Measurements from ENCODE around the gene WNT8B.
A peak's percentile ranks its signal among the peaks of the same experiment; 100 is the strongest.

Gene WNT8B

DNA sequence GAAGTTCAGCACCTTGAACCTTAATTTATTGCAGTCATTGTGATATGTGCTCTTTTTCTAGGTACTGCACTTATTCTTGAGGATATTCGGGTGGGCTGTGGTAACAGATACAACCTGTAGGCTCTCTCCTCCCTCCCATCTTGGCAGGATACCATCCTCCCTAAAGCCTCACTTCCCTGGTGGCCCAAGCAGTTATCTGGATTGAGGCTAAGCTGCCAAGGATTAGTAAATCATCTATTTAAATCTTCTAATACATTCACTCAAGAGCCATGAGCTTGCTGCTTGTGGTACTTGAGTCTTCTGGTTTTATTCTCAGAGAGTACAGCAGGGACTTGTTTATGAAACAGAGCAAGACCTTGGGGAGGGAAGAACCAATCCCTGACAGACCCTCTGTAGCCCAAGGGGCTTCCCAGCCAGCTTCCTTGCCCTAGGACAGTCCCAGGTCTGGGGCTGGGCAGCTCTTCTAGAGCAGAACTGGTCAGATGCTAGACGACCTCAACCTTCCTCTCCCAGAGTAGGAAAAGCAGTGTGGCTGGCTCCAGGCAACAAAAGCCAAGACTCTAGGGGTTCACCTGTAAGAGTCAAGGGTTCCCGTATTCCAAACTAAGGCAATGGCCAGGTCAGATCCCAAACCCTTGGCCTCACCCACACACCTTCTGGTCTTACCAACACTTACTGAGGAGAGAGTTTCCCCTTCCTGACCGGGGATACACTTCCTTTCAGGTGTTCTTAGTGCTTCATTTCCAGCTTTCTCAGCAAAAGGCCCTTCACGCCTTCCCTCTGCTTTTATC lies 21.3 kb downstream of the WNT8B start:
- no peak for DNase-seq

GRCh38 chr10:100485366-100485765 lies 22.6 kb downstream of the WNT8B start:
- DNase-seq, result no peak

GRCh38 chr10:100485801-100486495 lies 23.1 kb downstream of the WNT8B start:
- DNase-seq, result no peak

DNA sequence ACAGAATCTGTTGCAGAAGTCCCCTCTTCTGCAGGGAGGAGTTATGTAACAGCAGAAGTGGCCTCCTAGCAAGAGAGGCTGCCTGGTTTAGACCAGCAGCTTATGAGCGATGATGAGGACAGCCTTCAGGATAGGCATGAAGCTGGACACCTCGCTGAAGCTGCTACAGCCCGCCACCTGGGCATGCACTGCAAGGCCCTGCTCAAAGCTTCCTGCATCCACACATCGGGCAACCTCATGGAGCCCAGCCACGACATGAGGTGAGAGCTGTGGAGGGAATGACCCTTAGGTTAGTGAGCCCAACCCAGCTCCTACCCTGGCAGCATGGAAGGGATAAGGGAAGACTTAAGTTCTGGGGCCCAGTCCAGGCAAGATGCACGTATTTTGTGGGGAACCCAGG lies 24.7 kb downstream of the WNT8B start:
- DNase-seq, result no peak

- DNase-seq, result no peak
These were observed 26.6 kb downstream of the WNT8B start for GRCh38 chr10:100489396-100489795.

GRCh38 chr10:100490531-100490930 lies 27.7 kb downstream of the WNT8B start:
- no peak for DNase-seq

DNA sequence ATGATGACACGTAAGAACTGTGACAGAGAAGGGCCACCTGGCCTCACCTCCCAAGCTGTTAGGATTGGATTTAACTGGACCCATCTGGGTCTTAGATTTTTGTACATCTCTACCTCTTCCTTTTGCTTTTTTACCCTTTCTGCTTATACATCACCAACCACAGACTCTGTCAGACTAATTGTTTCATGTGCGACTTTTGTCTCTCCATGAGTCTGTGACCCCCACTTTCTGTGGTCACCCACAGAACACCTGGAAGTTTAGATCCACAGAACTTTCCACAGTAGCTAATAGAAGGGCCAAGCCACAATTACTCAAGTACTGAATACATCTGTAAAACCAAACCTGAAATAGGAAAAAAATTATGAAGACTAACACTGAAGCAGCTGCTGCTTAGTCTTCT lies 33.8 kb downstream of the WNT8B start:
- DNase-seq, result no peak

- no peak for DNase-seq
These were observed 35.2 kb downstream of the WNT8B start for GRCh38 chr10:100498059-100498458.

DNA sequence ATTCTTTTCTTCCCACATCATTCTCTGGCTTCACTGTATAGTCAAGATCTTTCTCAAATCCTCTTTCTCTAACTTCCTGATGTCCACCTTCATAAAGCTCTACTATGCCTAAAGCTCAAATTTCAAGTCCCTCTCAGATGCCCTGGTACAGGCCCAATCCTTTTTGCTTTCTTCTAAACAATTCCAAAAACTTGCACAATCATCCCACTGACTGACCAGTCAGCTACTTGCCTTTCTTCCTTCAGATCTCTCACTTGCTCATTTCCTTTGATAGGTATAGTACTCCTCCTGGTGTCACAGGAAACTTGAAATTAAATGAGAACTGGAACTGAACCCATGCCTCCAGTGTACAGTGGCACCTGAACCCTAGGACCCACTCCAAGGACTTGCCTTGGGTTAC lies 38.6 kb downstream of the WNT8B start:
- DNase-seq, result no peak

DNA sequence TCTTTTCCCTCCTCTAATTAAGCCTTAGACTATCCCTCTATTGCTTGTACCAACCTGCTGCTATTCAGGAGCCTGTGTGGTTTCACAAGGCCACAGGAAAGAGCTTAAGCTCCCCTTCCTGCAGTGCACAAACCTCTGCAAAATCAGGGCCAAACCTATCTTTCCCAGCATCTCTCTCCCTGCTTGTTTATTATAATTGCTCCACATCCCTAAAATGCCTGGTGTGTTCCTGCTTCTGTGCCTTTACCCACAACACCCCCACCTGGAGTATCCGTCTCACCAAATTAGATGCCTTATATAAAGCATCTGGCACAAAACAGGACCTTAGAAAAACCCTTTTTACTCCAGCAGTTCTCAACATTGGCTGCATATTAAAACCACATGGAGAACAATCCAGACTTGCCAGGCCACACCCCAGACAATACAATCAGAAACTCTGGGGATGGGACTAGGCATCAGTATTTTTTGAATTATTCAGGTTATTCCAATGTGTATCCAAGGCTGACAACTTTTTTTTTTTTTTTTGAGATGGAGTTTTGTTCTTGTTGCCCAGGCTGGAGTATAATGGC lies 40.2 kb downstream of the WNT8B start:
- DNase-seq, result no peak

DNA sequence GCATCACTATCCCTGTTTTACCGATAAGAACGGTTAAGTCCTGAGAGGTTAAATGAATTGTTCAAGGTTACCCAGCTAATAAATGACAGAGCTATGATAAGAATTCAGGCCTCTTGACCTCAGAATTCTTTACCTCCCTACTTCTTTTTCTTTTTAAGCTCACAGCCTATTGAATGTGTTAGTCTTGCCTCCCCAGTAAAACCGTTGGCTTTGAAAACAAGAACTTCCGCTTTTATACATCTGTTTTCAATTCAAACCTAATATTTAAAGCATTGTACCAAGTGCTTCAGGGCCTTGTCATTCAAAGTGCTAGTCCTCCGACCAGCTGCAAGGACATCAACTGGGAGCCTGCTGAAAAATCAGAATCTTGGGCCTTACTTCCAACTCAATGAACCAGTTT lies 41.3 kb downstream of the WNT8B start:
- no peak for DNase-seq

DNA sequence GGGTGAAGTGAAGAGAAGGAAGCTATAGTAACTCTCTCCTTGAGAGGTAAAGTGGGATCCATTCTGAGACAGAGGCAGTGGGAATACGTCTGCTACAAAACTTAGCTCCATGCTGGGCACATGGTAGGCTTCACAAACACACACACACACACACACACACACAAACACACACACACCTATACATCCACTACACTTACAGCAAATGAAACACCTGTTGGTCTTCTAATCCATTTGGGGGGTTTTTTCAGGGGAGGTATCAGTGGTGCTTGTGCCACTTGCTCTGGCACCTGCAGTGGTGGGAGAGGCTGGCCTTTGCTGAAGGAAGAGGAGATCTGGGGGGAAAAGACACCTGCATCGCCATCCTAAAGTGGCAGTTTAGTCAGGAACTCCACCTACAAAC lies 42.4 kb downstream of the WNT8B start:
- DNase-seq, result no peak

DNA sequence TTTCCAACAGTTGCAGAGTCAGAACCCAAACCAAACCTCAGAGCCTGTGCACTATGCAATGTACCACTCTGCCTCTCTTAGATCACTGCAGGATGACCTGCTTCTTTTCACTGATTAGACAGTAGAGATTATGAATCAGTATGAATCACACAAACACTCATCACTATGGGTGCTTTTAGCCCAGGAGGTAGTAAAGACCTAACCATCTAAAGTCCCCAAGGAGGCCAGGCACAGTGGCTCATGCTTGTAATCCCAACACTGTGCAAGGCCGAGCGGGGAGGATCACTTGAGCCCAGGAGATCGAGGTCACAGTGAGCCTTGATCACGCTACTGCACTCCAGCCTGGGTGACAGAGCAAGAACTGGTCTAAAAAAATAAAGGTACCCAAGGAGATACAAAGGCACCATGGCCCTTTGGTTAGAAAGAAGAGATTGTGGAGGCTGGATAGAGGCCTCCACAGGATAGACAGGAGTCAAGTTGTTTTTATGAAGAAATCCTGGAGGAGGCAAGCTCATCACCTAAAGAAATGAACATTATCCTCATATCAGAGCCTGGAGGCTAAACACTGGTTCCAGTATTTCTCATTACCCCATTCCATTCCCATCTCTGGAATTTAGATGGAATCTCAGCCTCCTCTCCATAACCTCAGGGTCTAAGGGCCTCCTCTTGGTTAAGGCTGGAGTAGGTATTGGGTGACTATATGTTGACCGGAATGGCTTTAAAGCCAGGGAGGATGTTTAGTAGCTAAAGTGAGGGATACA lies 44.0 kb downstream of the WNT8B start:
- DNase-seq, result no peak

- DNase-seq, result no peak
These were observed 44.5 kb downstream of the WNT8B start for GRCh38 chr10:100507357-100507732.

GRCh38 chr10:100508266-100508665 lies 45.5 kb downstream of the WNT8B start:
- DNase-seq, result no peak

- DNase-seq, result peak; percentile 31 to 65
These were observed 45.9 kb downstream of the WNT8B start for GRCh38 chr10:100508691-100509150.

GRCh38 chr10:100509241-100509840 lies 46.5 kb downstream of the WNT8B start:
- no peak for DNase-seq

DNA sequence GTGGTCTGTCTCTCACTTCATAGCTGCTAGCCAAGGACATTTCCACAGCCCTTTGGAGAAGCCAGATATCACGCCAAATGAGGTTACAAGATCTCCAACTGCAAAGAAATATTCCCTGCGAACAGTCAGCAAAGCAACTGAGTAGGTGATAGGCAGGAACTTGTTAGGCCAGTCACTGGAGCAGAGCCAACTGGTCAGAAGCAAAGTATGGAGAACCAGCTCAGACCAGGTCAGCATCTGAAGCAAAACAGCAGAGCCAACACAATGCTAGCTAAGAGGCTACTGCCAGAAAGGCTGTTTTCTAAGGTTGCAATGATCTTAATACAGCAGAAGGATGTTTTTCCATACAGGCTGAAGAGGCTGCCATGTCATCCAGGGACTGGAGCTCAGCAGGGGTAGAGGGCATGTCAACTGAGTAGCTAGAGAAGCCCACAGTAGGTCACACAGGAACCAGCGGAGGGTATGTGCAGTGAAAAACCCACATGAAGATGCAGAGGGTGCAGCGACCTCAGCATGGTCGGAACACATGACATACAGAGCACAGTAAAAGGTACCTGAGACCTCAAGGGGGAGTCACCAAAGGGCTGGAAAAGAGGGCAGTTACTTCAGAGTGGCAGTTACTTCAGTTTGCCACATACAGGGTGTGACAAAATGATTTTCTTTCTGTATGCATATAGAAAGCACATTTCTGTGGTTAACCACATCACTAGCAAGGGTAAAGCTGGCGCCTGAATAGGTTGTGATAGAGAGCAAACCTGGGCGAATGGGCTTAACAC lies 47.9 kb downstream of the WNT8B start:
- DNase-seq, result no peak

DNA sequence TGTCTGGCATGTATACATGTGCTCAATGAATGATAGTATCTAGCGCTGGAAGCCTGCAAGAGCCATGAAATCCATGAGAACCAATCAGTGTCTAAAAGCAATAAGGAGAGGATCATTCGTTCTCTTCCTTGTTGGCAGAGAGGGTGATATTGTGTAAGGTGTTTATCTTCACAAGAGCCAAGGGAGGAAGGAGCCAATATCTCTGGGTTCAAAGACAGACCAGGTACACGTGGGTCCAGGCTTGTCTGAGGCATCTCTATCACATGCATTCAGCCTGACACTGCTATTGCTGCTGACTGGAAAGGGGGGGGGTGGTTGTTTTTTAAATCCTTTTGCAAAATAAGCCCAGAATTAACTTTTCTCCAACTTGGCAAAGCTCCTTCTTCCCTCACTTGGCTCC lies 52.8 kb downstream of the WNT8B start:
- DNase-seq, result no peak

- peak in 1 of 2 experiments; percentile 4 for DNase-seq
These were observed 54.0 kb downstream of the WNT8B start for GRCh38 chr10:100516847-100517246.

DNA sequence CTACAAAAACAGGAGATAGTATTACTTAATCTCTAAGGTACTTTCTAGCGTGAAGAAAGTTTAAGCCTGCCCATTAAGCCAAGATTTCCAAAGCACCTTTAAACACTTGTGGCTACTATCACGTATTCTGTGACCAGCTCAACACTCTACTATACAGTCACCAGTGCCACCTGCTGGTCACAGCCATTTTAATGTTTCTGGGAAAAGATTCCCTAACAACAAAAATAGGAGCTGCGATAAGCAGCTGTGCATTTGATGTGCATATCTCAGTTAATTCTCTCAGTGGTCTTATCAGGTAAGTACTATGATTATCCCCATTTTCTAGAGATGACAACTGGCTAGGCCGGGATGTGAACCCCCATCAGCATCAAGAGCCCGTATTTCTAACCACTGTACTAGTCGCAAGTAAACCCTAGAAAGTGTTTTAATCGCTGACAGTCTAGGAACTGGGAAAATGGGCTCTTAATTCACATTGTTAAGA lies 56.0 kb downstream of the WNT8B start:
- DNase-seq, result peak; percentile 14 to 75
